Left ventricle myocardium inferior (tissue), 1 donor: Measurements from ENCODE around the gene NEB. TPM values are rescaled to one million over a fixed set of nuclear protein-coding genes. Genes with fewer than 3 reads are reported as not detected.

Experiments used
- DNase-seq: peaks from one replicate; pipeline ENCODE4 v3.0.0-alpha.2; 2020
- H3K27ac ChIP-seq: fragments of 200-600 bp; replicated peaks from 2 replicates; pipeline ENCODE4 v1.8.0; 2021
- H3K27me3 ChIP-seq: fragments of 200-600 bp; 2 replicates; pipeline ENCODE4 v1.8.0; 2021; ENCODE audit warnings: low read depth
- H3K36me3 ChIP-seq: fragments of 200-600 bp; 2 replicates; pipeline ENCODE4 v1.8.0; 2021
- H3K4me1 ChIP-seq: fragments of 200-600 bp; 2 replicates; pipeline ENCODE4 v1.8.0; 2021
- H3K4me3 ChIP-seq: fragments of 200-600 bp; 2 replicates; pipeline ENCODE4 v1.8.0; 2021; ENCODE audit warnings: mild to moderate bottlenecking, moderate library complexity
- H3K9me3 ChIP-seq: fragments of 200-600 bp; replicated peaks from 2 replicates; pipeline ENCODE4 v1.8.0; 2021
- intact Hi-C: fragments of 100-400 bp; cut with micrococcal nuclease; formaldehyde crosslinking; loops from one replicate; pipeline ENCODE4 v1.11.0; 2022
- total RNA-seq: library from RNA; stranded (reverse); fragmentation: NEBNext Ultra II Directional; extraction: Animal tissue kit (Norgen Biotek cat#: 25700); gene quantifications from one replicate; pipeline ENCODE4 v1.2.1, GENCODE V29; 2021
- TF ChIP-seq, protein P1 (sequence below): fragments of 200-600 bp; IDR thresholded peaks from 2 replicates; pipeline ENCODE4 v1.8.0; 2021; ENCODE audit warnings: antibody characterized with exemption, mild to moderate bottlenecking, borderline replicate concordance
- donor health status: DM: no; HTN: yes; CAD: no; lungs with severe emphysema.

NEB gene
- total RNA-seq, 1 donor from 2014 or later, result 30.5 TPM

DNA sequence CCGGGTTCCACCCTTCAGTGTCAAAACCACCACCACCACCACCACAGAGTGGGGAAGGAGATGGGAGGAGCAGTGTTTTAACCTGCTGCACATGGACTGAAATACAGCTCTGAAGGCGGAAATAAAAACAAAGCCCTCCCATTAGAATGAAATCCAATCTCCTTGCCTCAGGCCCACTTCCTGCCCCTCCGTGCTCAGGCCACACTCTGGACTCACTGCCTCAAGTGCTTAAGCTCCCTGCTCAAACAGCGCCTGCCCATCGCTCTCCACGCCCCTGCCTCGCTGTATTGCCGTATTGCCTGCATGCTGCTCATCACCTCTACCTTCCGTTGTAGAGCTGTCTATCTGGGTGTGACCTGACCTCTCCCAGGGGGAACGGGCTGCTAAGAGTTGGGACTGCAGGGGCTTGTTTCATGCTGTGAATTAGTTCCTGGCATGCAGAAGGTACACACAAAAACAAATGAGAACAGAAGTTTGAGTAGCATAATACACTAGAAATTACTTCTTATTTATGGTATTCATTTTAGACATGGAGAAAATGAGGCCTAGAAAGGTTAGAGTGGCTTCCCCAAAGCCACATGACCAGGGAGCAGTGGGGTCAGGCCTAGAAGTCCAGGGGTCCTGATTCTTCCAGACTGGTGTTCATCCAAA, 31.6 kb upstream of the NEB start:
- Histone ChIP-seq H3K4me3 (no peak overlapping the region), H3K27ac (peak overlapping the region; percentile 31), H3K36me3 (no peaks in the 10 kb centered on the region), H3K27me3 (no peaks in the 10 kb centered on the region), H3K4me1 (peaks cover 25% of the 10 kb centered on the region), H3K9me3 (peaks cover 4% of the 10 kb centered on the region)
- no peak for DNase-seq
- TF ChIP-seq, protein P1, sequence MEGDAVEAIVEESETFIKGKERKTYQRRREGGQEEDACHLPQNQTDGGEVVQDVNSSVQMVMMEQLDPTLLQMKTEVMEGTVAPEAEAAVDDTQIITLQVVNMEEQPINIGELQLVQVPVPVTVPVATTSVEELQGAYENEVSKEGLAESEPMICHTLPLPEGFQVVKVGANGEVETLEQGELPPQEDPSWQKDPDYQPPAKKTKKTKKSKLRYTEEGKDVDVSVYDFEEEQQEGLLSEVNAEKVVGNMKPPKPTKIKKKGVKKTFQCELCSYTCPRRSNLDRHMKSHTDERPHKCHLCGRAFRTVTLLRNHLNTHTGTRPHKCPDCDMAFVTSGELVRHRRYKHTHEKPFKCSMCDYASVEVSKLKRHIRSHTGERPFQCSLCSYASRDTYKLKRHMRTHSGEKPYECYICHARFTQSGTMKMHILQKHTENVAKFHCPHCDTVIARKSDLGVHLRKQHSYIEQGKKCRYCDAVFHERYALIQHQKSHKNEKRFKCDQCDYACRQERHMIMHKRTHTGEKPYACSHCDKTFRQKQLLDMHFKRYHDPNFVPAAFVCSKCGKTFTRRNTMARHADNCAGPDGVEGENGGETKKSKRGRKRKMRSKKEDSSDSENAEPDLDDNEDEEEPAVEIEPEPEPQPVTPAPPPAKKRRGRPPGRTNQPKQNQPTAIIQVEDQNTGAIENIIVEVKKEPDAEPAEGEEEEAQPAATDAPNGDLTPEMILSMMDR, result no peak
- intact Hi-C loops, result no loop called here

DNA sequence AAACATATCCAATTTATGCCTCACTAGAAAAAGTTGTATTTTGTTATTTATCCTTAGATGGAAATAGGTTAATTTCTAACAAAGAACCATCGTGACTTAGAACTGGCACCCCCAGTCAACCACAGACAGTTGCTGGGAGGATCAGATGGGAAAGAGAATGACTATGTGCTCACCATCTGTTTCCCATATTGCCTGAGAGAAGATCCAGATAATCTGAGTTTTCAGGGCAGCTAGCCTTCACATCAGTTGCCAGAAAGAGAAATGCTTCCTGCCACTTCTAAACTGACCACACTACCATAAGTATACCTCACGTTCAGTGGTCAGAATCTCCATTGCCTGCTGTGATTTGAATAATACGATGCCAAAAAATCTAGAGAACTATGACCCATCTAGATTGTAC, 28.4 kb upstream of the NEB start:
- TF ChIP-seq, protein P1, result no peak
- Histone ChIP-seq H3K4me3 (no peak overlapping the region), H3K27ac (no peak overlapping the region), H3K27me3 (no peaks in the 10 kb centered on the region), H3K4me1 (peaks cover 27% of the 10 kb centered on the region), H3K36me3 (no peaks in the 10 kb centered on the region), H3K9me3 (no peaks in the 10 kb centered on the region)
- intact Hi-C loops, result no loop called here
- no peak for DNase-seq

DNA sequence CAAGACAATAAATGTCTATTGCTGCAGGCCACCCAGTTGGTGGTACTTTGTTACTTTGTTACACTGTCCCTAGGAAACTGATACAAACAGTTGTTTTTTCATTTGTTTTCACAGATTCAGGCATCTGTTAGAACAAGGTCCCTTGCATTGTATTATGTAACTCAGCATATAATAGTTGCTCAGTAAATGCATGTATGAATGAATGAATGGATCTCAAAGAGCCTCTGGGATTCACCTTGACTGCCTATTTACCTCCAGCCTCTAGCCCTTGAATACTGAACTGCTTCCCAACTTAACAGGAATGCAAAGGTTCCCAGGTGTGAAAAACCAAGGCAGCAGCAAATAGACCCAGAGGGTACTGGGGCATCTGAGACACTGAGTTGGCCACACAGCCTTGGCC, 27.4 kb upstream of the NEB start:
- no peak for DNase-seq
- H3K4me3 ChIP-seq, result no peak overlapping the region
- H3K27ac ChIP-seq, result no peak overlapping the region
- no peaks in the 10 kb centered on the region for H3K36me3 ChIP-seq
- intact Hi-C loops, result no loop called here
- no peaks in the 10 kb centered on the region for H3K9me3 ChIP-seq
- no peaks in the 10 kb centered on the region for H3K27me3 ChIP-seq
- TF ChIP-seq, protein P1, result no peak
- H3K4me1 ChIP-seq, result peaks cover 28% of the 10 kb centered on the region

DNA sequence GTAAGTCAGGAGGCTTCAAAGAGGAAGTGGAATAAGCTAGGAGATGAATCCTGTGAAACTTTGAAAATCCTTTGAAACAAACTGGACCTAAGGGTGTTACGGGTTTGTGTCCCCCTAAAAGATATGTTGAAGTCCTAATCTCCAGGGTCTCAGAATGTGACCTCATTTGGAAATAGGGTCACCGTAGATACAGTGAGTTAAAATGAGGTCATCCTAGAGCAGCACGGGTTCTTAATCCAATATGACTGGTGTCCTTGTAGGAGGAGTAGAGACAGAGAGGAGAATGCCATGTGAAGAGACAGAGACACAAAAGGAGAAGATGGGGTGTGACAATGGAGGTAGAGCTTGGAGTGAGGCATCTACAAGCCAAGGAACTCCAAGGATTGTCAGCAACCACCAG, 26.9 kb upstream of the NEB start:
- H3K4me3 ChIP-seq, result no peak overlapping the region
- no peak overlapping the region for H3K27ac ChIP-seq
- no peak for DNase-seq
- TF ChIP-seq, protein P1, result no peak
- intact Hi-C loops, result no loop called here
- peaks cover 28% of the 10 kb centered on the region for H3K4me1 ChIP-seq
- H3K27me3 ChIP-seq, result no peaks in the 10 kb centered on the region
- no peaks in the 10 kb centered on the region for H3K9me3 ChIP-seq
- no peaks in the 10 kb centered on the region for H3K36me3 ChIP-seq

DNA sequence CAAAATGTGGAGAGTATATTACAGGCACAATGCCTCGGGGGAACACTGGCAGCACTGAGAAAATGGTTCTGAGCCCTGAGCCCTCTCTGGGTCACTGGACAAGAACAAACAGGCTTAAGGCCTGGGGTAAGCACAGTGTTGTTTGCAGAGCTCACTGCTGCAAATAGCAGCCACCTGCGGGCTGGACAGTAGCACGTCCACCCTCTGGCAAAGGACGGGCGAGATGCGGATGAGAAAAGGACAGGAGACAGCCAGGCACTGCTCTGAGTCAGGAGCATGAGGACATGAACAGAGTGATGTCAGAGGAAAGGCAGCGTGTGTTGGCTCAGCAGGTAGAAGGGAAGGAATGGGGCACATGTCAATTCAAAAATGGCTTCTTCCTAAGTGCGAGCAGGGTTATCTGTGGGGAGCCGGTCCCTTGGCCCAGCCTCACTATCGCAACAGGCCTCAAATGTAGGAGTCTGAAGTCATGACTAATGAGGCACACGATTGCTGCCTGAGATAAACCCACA, 25.9 kb upstream of the NEB start:
- TF ChIP-seq, protein P1, result no peak
- Histone ChIP-seq H3K36me3 (no peaks in the 10 kb centered on the region), H3K9me3 (no peaks in the 10 kb centered on the region), H3K4me1 (peaks cover 20% of the 10 kb centered on the region), H3K27me3 (no peaks in the 10 kb centered on the region), H3K27ac (no peak overlapping the region), H3K4me3 (no peak overlapping the region)
- DNase-seq, result no peak
- intact Hi-C loops, result no loop called here
